CD4-positive, alpha-beta T cell (primary cell): ENCODE data around the gene OR2T29. TPM values are rescaled to one million over a fixed set of nuclear protein-coding genes. Genes with fewer than 3 reads are reported as not detected.
A peak's percentile ranks its signal among the peaks of the same experiment; 100 is the strongest.
"Not testable (repeated sequence)": the region's sequence is repeated elsewhere in the genome, so short reads cannot be mapped to it uniquely, and the experiment has no call there.

Experiments
- ATAC-seq: fragments of 200-7000 bp; cut with Tn5 transposase; one replicate; pipeline ENCODE4 v1.10.0; 2022; ENCODE audit warnings: mild to moderate bottlenecking; ENCODE audit not compliant: poor library complexity
- CTCF ChIA-PET: fragments of 350-600 bp; sonication (Branson Sonifier 250); formaldehyde crosslinking; loops from one replicate; lab custom pipeline; 2021; ENCODE audit warnings: antibody characterized with exemption, inconsistent platforms; lab: Charles Lee
- POLR2A ChIA-PET: fragments of 350-600 bp; sonication (Branson Sonifier 250); formaldehyde crosslinking; loops from one replicate; lab custom pipeline; 2021; ENCODE audit warnings: antibody characterized with exemption, inconsistent platforms; lab: Charles Lee
- DNase-seq, 14 experiments: peaks; one replicate each; pipeline ENCODE4 v3.0.0-alpha.2; 2013 to 2020; ENCODE audit warnings: mixed read lengths in 2 of 14
- H3K27ac ChIP-seq, 2 donors: one replicate each; pipeline versions ENCODE4 v1.5.1 to v1.7.0; 2013; ENCODE audit warnings: low read length in 2 of 2, low read depth in 1 of 2, mild to moderate bottlenecking in 1 of 2
- H3K27me3 ChIP-seq, 2 experiments: 1 replicate in 1 of 2; 2 replicates in 1 of 2; pipeline versions ENCODE4 v1.6.1 to v1.7.0; 2013; ENCODE audit warnings: low read length in 2 of 2, control low read depth in 1 of 2, mild to moderate bottlenecking in 1 of 2, moderate library complexity in 1 of 2; ENCODE audit not compliant: insufficient read depth in 2 of 2, control insufficient read depth in 1 of 2
- H3K36me3 ChIP-seq: one replicate; pipeline ENCODE4 v1.6.1; 2013; ENCODE audit warnings: low read length, control low read depth; ENCODE audit not compliant: insufficient read depth
- H3K4me1 ChIP-seq: one replicate; pipeline ENCODE4 v1.6.1; 2013; ENCODE audit warnings: low read length, control low read depth; ENCODE audit not compliant: insufficient read depth
- H3K4me3 ChIP-seq: one replicate; pipeline ENCODE4 v1.5.1; 2013; ENCODE audit warnings: mild to moderate bottlenecking, low read length, moderate library complexity
- H3K9me3 ChIP-seq, 2 experiments: 1 replicate in 1 of 2; 2 replicates in 1 of 2; pipeline versions ENCODE4 v1.6.1 to v1.7.0; 2013; ENCODE audit warnings: low read length in 2 of 2, mild to moderate bottlenecking in 2 of 2, control low read depth in 1 of 2, moderate library complexity in 1 of 2; ENCODE audit not compliant: control insufficient read depth in 1 of 2, insufficient read depth in 1 of 2
- H3K27ac Mint-ChIP-seq: one replicate; pipeline ENCODE4 v1.8.0; 2020; ENCODE audit warnings: mixed read lengths
- H3K27me3 Mint-ChIP-seq: one replicate; pipeline ENCODE4 v1.8.0; 2021; ENCODE audit warnings: mixed read lengths
- H3K36me3 Mint-ChIP-seq: one replicate; pipeline ENCODE4 v1.8.0; 2021; ENCODE audit warnings: low read depth, mixed read lengths
- H3K4me1 Mint-ChIP-seq: one replicate; pipeline ENCODE4 v1.8.0; 2021; ENCODE audit warnings: low read depth, mixed read lengths
- H3K4me3 Mint-ChIP-seq: one replicate; pipeline ENCODE4 v1.8.0; 2020; ENCODE audit warnings: mild to moderate bottlenecking, mixed read lengths
- H3K9me3 Mint-ChIP-seq: one replicate; pipeline ENCODE4 v1.8.0; 2020; ENCODE audit warnings: mixed read lengths
- CTCF ChIP-seq: fragments of 200-600 bp; IDR thresholded peaks from one replicate; pipeline ENCODE4 v1.8.0; 2022; ENCODE audit warnings: antibody characterized with exemption, mild to moderate bottlenecking
- intact Hi-C, 2 experiments: fragments of 100-400 bp; cut with DNase I in 1 of 2; cut with micrococcal nuclease in 1 of 2; formaldehyde crosslinking; loops; one replicate each; pipeline versions ENCODE4 v1.15.1 to v1.9.0; 2023 to 2025; cut with DNase I, micrococcal nuclease
- polyA plus RNA-seq, 2 donors: library from polyadenylated mRNA; unstranded; fragments of 120-200 nt; gene quantifications; one replicate each; pipeline ENCODE4 v1.2.1, GENCODE V29; 2013
- total RNA-seq, 174 experiments: library from RNA in 2 of 174; stranded (reverse) in 2 of 174; gene quantifications; one replicate each; pipeline ENCODE4 v1.2.3 and lab custom pipeline; 2021 to 2026

OR2T29 gene
- total RNA-seq (not detected), total RNA-seq (lab: John Stamatoyannopoulos, UW) (0 to 0.06 (median 0) reads per million in 172 experiments)
- polyA plus RNA-seq (2013, experiment 1 of 2) = not detected
- polyA plus RNA-seq (2013, experiment 2 of 2) = not detected

GRCh38 chr1:248562672-248563071, at the start of gene OR2T29:
TSS of gene OR2T29 (minus strand) at chr1:248562772. CDS start at chr1:248559491, 3,281 bp downstream.
- H3K27ac Mint-ChIP-seq, intact Hi-C loops, DNase-seq, CTCF ChIA-PET, H3K36me3 Mint-ChIP-seq, H3K4me3 ChIP-seq, POLR2A ChIA-PET, ATAC-seq, H3K27me3 Mint-ChIP-seq, H3K9me3 ChIP-seq, H3K36me3 ChIP-seq, H3K4me1 ChIP-seq, H3K9me3 Mint-ChIP-seq, H3K27ac ChIP-seq, H3K4me3 Mint-ChIP-seq, H3K27me3 ChIP-seq: not testable (repeated sequence)
- H3K4me1 Mint-ChIP-seq = peaks cover 12% of the 10 kb centered on the region

- POLR2A ChIA-PET = no interaction called here
- intact Hi-C loops = no loop called here
- no peaks in the 10 kb centered on the region for H3K27me3 Mint-ChIP-seq
- Histone ChIP-seq H3K9me3 (no peaks in the 10 kb centered on the region), H3K36me3 (no peaks in the 10 kb centered on the region), H3K4me3 (no peak overlapping the region), H3K27ac (no peak overlapping the region), H3K4me1 (no peaks in the 10 kb centered on the region), H3K27me3 (no peaks in the 10 kb centered on the region)
- no peak for ATAC-seq
- CTCF ChIA-PET = no interaction called here
- H3K4me1 Mint-ChIP-seq = no peaks in the 10 kb centered on the region
- no peak overlapping the region for H3K4me3 Mint-ChIP-seq
- no peaks in the 10 kb centered on the region for H3K9me3 Mint-ChIP-seq
- no peaks in the 10 kb centered on the region for H3K36me3 Mint-ChIP-seq
- H3K27ac Mint-ChIP-seq = no peak overlapping the region
- peak in 2 of 14 experiments; percentile 4 to 19 for DNase-seq
- TF ChIP-seq CTCF = no peak
Observed at GRCh38 chr1:248611883-248612414, 49.4 kb upstream of the OR2T29 start.

DNA sequence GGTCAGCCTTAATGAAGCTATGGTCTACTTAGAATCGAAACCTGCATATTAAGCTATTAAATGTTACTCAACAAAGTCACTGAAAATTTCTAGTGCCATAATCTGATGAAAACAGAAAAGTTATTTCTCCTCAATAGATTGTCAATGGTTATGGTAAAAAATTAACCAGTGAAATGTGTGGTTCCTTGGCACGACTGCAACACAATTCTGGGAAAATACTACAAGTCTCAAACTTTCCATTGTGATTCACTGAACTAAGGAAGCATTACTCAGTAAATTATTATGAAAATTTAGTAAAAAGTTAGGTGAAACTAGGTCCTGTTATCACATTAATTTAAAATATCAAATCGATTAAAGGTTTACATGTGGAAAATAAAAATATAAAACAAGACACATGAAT, 47.7 kb upstream of the OR2T29 start:
- ATAC-seq (no peak), DNase-seq (no peak)
- intact Hi-C loops = no loop called here
- Mint-ChIP-seq H3K4me3 (no peak overlapping the region), H3K9me3 (no peaks in the 10 kb centered on the region), H3K27me3 (no peaks in the 10 kb centered on the region), H3K27ac (no peak overlapping the region), H3K4me1 (no peaks in the 10 kb centered on the region), H3K36me3 (no peaks in the 10 kb centered on the region)
- CTCF ChIA-PET = no interaction called here
- no peak overlapping the region for H3K27ac ChIP-seq
- POLR2A ChIA-PET = no interaction called here
- no peak for TF ChIP-seq CTCF
- no peaks in the 10 kb centered on the region for H3K27me3 ChIP-seq
- H3K4me1 ChIP-seq = no peaks in the 10 kb centered on the region
- no peak overlapping the region for H3K4me3 ChIP-seq
- no peaks in the 10 kb centered on the region for H3K9me3 ChIP-seq
- H3K36me3 ChIP-seq = no peaks in the 10 kb centered on the region

- no peak for ATAC-seq
- ChIA-PET CTCF (no interaction called here), POLR2A (no interaction called here)
- Mint-ChIP-seq H3K4me3 (no peak overlapping the region), H3K27me3 (peaks cover 7% of the 10 kb centered on the region), H3K27ac (no peak overlapping the region), H3K36me3 (no peaks in the 10 kb centered on the region), H3K9me3 (no peaks in the 10 kb centered on the region), H3K4me1 (no peaks in the 10 kb centered on the region)
- H3K27me3 ChIP-seq = no peaks in the 10 kb centered on the region
- H3K9me3 ChIP-seq = no peaks in the 10 kb centered on the region
- H3K36me3 ChIP-seq = no peaks in the 10 kb centered on the region
- H3K4me3 ChIP-seq = no peak overlapping the region
- TF ChIP-seq CTCF = no peak
- DNase-seq = no peak
- no peak overlapping the region for H3K27ac ChIP-seq
- H3K4me1 ChIP-seq = no peaks in the 10 kb centered on the region
- intact Hi-C loops = loop anchor here in 1 of 2 experiments (10.0 kb wide), 1 partner anchor 75 kb away; no protein-coding TSS in a partner anchor
Observed at GRCh38 chr1:248599396-248599795, 36.8 kb upstream of the OR2T29 start.
